ENCODE measurements around the gene CCDC24.

The CCDC24 gene

DNA sequence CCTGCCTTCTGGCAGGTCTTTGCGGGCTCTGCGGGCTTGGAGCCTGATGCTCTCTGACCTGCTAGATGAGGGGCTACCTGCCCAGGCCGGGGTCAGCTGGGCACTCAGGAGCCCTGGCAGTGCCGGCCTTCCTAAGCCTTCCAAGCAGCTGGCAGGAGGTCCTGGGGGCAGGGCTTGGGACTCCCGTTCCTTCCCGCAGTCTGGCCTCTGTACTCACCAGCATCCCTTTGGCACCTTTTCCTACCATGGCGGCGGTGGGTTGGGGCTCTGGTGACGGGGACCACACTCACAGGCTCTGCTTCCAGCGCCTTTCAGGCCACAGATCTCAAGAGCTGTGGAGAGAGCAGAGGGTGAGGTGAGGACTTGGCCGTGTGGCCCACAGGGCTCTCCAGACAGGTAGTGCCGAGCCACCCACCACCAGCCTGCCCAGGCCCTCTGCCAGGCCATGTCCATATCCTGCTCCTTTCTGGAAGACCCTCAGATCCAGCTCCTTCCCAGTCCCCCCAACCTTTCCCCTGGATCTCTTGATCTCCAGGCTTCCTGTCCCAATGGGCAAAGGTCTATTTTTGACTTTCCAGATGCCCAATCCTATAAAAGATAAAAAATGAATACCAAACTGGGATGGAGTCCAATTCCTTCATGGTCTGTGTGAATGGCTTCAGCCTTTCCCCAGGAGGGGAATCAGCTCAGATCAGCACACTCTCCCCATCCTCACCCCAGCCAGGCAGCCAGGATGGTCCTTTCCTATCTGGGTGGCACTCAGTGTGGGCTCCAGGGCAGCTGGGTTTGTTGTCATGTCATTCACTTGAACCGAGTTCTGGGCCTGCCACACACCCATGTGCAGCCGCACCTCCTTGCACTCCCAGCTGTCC is 32.9 kb downstream of the CCDC24 start:
- DNase-seq (ENCODE audit: low spot score), result no peak

DNA sequence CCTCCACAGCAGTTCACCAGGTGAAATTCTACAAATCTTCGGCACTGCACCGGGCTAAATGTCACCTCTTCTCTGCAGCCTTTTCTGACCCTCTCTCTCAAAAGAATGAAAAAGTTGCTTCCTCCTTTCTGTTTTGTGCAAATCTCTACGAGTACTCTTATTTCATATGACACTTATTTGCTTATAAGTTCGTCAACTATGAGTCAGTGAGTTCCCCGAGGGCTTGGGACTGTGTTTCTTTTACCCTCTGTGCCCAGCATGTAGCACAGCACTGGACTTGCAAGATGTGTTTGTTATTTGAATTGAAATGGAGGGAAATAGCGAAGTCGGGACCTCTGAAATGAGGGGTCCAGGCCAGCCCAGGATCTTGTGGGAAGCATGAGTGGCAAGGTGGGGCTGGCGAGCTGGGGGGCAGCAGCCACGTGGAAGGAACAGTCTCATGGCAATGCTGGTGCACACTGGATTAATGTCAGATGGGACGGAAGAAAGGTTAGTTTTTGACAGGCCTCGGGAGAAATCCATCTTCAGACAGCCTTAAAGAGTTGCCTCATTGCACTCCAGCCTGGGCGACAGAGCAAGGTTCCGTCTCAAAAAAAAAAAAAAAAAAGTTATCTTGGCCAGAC is 33.6 kb downstream of the CCDC24 start:
- no peak for DNase-seq (ENCODE audit: low spot score)

DNA sequence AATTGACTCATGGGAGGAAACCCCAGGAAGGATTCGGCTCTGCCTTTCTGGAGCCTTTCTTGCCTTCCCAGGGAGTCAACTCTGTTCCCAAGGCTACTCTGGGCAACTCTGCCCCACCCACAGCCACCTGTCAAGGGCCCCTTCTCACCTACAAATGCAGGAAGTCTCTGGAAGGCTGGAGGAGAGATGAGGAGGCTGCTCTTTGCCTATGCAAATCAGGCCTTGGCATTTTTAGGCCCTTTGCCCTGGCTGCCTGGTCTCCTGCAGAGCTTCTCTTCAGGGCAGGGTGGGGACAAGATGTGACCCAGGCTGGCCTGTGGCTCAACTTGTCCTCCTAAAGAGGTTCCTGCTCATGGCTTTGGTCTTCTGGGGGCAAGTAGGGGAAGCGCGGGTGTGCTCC is 34.4 kb downstream of the CCDC24 start:
- no peak for DNase-seq (ENCODE audit: low spot score)

DNA sequence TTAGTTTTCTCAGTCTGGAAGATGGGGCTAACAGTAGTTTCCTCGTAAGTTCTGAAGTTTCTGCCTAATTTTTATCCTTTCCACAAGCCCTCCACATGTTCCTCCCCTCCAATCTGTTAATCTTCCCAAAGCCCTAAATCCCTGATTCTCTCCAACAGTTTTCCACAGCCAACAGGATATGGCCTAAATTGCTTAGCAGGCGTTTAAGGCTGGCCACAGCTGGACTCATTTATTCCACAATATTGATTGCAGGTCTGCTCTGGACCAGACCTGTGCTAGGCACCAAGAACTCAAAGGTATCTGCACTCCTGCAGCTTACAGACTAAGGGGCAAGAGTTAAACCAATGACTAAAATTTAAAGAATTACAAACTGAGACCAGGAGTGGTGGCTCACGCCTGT is 35.9 kb downstream of the CCDC24 start:
- no peak for DNase-seq (ENCODE audit: low spot score)

DNA sequence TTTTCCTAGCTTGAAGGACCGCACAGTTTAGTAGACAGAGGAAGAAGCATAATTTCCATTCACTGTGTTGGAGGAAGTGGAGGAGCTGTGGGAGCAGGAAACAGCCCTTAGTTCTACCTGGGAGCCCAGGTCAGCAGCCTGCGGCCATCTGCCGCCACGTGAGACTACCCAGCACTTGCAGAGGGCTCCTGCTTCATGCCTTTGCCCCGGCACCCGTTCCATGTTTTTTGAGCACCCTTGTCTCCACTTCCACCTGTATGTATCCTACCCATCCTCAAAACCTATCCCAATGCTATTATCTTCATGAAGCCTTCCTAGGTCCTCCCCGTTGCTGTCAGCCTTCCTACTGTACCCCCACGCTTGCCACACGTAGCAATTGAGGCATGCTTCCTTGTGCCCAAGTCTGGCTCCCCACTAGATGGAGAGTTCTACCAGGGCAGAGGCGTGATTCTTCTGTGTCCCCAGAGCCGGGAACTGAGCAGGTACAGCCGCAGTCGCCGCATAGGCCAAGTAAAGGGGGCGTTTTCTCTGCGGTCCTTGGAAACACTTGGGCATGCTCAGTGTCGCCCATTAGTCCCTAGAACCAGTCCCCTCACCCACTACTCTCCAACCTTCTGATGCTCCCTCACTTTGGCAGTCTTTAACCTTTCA is 38.0 kb downstream of the CCDC24 start:
- peak; percentile 54 for DNase-seq (ENCODE audit: low spot score)

DNA sequence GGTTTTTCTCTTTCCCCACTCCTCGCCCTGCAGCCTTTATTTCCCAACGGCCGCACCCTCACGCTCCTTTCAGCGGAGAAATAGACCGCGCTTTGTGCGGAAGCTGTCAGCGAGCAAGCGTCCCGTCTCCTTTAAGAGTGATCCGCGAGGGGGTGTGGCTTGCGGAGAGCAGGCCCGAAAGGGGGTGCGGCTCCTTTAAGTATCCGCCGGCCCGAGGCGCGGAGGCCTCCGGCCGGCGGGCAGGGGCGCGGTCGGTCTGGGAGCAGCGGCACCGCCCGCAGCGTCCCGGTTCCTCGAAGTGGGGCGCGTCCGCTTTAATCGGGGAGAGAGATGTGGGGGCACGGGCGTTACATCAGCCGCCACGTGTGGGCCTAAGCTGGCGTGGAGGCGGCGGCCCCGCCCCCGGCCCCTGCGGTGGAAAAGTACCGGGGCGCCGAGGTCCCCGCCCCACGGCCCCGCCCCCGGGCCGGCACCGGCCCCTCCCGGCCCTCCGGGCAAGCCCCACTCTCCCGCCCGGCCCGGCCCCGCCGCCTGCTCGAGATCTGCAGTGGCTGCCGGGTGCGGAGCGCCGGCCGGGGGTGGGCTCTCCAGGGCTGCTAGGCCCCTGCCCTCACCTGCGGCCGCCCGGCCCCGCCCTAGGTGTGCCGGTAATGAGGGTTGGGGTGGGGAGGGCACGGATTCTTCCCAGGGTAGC is 38.7 kb downstream of the CCDC24 start:
- peak; percentile 93 for DNase-seq (ENCODE audit: low spot score)

DNA sequence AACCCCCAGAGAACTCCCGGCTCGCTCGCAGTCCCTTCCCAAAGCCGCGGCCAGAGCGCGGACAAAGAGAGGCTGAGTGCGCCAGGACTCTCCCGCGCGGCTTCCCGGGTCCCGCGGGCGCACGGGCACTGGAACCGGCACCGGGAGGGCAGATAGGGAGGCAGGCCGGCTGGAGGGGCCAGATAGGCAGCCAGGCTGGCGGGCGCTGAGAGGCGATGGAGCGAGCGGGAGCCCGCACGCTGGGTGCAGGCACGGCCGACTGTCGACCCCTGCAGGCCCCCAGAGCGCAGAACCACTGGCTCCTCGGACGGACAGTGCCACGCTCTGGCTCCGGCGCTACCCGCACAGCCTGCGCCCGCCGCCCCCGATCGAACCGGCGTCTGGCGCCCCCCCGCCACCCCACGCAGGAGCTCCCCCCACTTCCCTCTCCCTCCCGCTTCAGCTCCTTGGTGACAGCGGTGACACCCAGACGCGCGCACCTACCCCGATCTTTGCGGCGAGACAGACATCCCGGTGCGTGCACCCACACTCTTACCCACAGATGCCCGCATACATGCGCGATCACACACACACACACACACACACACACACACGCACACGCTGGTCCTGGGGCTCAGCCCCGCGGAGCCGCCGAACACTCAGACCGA is 39.3 kb downstream of the CCDC24 start:
- DNase-seq (ENCODE audit: low spot score), result peak; percentile 53

DNA sequence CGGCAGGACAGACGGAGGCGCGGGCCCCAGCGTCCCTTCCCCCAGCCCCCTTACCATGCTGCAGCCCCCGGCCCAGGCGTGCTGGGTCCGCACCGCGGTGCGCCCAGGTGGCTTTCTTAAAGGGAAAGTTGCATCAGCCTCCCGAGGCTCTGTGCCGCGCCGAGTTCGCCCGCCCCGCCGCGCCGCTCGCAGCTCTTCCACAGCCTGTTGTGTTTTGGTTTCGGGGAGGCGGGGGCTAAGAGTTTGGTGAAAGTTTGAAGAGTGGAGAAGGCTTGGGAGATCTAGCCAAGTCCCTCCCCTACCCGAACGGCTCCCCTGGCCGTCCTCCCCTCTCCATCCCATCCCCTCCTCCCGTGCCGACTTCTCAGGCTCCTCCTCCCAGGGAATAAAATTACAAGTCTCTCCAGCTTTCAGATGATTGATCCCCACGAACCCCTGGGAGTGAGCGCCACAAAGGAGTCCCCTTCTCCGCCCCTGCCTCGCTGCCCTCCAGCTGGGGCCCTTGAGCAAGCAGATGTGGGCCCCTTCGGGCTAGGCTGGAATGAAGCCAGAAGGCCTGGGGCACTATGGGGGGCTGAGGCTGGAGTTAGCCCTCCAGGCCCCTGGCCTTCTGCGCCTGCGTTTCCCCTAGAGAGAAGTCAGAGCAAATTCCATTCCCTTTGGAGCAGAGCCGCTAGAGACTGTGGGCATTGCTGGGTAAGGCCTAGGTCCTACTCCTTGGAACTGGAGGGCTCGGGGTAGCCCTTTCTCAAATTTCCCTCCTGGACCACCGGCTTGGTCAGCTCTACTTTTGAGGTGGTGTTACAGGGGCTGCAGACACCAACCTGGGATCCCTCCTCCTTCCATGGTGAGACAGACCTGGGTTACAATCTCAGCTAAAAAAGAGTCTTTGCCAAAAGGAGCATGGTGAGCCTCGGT is 40.1 kb downstream of the CCDC24 start, which contains the start of gene SLC6A9:
Gene SLC6A9, minus strand, starts transcription at position 211 of the 918 bp plus-strand sequence. CDS start 7,185 bp downstream, outside the sequence.
- DNase-seq (ENCODE audit: low spot score), result peak; percentile 76

DNA sequence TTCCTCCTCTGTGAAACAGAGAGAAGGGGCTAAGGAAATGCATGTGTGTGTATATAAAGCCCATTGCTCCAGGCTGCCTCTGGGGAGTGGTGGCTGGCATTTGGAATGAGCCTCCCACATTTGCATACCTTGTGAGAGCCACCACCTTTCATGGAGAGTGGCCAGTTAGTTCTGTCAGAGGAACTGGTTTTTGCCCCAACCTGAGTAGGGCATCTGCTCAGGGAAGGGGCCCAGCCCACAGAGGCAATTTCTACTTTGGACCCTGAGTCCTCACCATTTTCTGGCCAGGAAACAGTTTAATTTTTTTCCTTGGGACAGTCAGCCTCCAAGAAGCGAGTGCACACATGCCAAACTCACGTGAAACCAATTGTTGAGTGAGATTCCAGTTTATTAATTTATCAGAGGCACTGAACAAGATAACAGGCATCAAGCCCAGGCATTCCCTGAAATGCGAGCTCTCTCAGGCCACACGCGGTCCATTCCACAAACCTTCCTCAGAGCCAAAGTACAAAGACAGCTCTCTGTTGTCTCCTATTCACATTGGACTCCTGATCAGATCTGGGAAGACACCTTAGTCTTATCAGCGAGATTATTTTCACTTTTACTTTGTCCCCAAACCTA is 40.9 kb downstream of the CCDC24 start:
- no peak for DNase-seq (ENCODE audit: low spot score)

DNA sequence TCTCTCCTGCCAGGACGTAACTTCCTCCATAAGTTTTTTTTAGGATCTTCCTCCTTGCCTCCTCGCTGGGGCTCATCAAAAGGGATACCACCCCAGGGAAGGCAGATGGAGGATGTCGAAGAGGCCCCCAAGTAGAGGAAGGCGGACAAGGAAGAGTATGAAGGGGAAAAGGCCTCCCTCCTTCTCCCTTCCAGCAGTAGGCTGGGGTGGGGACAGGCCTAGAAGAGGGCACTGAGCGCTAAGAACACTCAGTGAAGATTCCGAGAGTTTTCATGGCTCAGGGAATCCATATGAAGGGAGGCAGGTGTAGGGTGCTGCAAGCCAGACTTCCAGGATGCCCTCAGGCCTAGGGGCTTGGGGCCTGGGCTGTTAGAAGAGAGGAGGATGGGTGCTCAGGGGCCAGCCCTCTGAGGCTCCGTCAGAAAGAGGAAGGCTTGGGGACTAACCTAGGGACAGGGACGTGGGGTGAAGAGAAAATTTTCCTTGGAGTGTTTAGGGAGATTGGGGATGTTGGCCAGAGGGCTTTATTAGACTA is 41.7 kb downstream of the CCDC24 start:
- DNase-seq (ENCODE audit: low spot score), result no peak

DNA sequence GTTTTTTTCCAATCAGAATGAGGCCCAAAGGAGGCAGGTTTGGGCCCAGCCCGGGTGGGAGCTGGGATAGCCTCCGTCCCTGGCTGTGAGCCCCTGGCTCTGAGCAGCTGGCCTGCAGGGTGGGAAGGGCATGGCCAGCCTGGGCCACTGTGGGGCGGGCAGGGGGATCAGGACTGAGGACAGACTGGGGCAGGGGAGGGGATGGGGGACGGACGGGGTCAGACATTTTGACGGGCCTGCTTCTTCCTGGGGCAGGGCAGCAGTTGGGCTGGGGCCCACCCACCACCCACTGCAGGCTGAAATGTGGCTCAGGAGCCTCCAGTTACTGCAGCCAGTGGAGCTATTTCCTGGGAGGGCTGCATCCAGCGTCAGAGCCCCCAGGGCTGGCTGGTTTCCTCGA is 42.4 kb downstream of the CCDC24 start:
- no peak for DNase-seq (ENCODE audit: low spot score)

DNA sequence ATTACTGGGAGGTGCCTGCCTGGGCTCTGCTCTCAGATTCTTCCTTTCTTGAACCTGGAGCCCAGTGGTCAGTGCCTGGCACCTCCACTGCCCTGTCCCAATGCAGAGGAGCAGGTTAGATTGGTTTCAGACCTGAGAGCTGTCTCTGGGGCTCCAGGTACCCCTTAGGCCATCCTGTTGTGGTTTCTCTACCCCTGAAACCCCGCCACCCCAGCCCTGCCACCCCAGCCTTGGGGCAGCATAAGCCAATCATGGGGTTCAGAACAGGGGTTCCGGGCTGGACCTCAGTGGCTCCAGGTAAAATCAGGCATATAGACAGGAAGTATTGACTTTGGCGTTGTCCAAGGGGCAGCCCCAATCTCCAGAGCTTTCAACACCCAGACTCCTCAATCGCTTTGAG is 43.0 kb downstream of the CCDC24 start:
- no peak for DNase-seq (ENCODE audit: low spot score)

DNA sequence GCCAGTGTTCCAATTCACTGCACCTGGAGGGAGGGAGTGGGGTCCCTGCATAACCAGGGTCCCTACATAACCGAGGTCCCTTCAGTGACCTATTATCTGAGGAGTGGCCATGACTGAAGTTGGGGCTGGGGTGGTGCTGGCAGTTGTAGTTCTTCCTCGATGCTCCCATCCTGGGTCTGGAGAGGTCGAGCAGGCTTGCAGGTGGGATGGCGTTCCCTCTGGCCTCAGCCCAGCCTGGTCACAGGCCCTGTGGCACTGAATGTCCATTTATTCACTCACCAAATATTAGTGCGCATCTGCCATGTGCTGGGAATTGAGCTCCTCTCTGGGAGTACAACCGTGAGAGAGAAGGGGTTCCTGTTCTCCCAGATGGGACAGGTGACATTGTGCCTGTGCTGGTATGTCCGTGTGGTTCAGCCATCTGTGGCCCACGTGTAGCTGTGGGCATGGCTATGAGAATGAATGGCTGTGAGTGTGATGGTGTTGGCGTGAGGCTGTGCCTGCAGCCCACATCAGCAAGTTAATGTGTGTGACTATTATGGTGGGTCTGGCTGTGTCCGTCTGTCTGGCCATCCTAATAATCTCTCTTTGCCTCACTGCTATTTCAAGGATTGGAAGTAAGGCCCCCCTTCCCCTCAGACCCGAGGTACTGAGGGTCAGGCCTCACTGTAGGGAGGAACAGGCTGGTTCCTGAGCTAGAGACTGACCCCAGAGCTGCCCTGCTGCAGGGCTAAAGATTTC is 43.7 kb downstream of the CCDC24 start:
- DNase-seq (ENCODE audit: low spot score), result no peak

DNA sequence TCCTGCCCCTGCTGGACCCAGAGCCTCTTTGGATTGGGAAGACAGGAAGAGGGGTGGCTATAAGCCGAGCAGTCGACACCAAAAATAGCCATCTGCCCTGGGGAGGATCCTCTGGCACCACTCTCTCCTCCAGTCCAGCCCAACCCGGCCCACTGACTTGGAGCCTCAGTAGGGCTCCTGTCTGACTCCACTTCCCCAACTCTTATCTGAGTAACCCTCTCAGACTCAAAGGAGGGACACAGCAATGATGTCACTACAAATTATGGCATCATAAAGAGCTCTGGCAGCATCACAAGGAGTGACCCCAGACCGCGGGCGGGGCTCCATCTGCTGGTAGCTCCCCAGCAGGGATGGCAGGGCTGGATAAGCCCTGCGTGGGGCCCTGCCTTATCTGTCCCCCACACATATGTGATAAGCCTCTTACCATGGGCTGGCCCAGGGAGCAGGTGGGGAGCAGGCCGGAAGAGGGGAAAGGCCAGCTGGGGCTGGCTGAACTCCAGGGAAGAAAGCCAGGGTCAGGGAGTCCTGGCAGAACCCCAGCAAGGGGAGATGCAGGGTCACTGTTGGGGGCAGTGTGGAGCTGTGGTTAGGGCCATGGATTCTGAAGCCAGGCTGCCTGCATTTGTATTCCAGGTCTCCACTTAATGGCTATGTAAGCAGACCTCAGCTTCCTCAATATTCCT is 44.5 kb downstream of the CCDC24 start:
- DNase-seq (ENCODE audit: low spot score), result no peak

DNA sequence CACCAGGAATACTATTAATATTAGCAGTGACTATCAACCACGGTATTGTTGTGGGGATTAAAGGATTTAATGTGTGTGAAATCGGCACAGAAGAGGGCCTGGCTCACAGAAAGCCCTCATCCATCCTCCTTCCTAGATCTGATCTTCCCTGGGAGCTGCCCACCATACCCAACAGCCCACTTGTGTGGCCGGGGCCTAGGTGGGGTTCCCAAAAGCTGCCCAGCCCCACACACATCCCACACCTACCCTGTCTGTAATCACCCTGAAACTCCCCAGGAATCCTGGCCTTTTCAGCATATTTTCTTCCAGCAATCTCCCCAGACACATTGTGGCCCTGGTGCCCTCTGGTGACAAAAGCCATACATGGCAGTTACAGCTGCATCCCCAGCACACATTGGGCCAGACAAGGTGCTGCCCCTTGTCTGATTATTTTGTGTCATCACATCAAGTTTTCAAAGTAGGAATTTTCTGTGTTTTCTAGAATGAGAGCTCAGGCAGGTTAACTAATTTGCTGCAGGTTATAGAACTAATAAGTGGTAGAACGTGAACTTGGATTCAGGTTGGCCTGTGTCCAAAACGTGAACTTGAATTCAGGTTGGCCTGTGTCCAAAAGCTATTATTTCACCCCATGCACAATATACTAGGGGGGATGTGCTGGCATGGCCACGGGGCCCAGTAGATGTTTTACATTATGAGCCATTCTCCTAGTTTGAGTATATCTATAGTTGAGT is 45.2 kb downstream of the CCDC24 start:
- DNase-seq (ENCODE audit: low spot score), result peak; percentile 73

DNA sequence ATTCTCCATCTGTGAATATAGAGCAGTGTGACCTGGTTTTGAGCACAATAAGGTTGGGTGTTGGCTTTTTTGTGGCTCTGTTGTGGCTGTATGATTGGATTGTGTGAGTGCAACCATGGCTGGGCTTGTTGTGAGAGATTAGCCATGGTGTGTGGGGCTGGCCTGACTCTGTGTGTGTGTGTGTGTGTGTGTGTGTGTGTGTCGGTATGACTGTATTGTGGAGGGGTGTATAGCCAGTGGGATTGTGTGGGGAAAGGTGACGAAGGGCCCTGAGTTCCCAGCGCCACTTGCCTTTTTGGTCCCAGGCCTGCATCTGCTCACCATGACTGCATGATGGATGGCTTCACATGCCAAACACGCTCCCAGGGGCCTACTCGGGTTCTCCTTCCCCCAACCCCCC is 45.8 kb downstream of the CCDC24 start:
- DNase-seq (ENCODE audit: low spot score), result no peak

DNA sequence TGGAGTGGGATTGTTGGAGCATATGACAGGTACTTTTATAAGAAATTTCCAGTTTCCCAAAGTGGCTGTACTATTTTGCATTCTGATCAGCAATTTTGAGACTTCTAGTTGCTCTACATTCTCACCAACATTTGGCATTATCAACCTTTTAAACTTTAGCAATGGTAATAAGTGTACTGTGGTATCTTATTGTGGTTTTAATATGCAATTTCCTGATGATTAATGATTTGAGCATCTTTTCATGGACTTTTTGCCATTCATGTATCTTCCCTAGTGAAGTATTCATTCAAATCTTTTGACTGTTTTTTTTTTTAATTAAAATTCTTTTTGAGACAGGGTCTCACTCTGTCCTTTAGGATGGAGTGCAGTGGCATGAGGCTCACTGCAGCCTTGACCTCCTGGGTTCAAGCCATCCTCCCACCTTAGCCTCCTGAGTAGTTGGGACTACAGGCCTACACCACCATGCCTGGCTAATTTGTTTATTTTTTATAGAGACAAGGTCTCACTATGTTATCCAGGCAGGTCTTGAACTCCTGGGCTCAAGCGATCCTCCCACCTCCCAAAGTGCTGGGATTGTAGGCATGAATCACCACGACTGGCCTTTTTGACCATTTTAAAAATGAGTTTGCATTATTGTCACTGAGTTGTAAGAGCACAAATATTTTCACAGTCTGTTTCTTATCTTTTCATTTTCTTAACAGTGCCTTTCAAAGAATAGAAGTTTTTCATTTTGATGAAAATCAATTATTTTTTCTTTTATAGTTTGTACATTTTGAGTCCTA is 47.7 kb downstream of the CCDC24 start:
- DNase-seq (ENCODE audit: low spot score), result no peak
